Measurements from ENCODE around the gene LANCL1.

GRCh38 chr2:210388148-210388547, 88.4 kb downstream of the LANCL1 start:
- TF ChIP-seq CTCF (IDR thresholded peaks at IDR 0.05 in 8 of 11, conservative IDR thresholded peaks at IDR 0.05 in 3 of 11) (no peak), POLR2AphosphoS5 (IDR thresholded peaks at IDR 0.05) (no peak), POLR2A (IDR thresholded peaks at IDR 0.05) (no peak)
